ENCODE results near the gene RBP4.

DNA sequence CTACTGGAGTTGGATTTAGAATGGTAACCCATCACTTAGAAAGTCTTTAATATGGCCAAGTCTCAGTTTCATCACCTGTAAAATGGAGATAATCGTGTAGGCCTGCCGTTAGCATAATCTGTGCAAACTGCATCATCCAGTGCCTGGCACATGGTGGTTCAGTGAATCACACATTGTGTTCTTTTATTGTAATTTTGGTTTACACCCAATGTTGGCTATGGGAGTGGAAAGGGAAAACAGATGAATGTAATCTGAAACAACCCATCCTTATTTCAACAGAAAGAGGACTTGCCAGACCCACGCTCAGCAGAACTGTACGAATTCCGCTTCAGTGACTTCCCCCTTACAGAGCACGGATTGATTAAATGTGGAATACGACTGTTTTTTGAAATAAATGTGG is 38.8 kb upstream of the RBP4 start:
- TF ChIP-seq POLR2A (IDR thresholded peaks at IDR 0.05; ENCODE audit: low read depth, low read length) (no peak), POLR2AphosphoS5 (IDR thresholded peaks at IDR 0.05; ENCODE audit: low read depth, low read length) (no peak), TAF1 (IDR thresholded peaks at IDR 0.05; ENCODE audit: borderline replicate concordance, low read depth, low read length) (no peak)

Data from GM12892 (cell line).